Pons (tissue), 1 donor: ENCODE results near the gene SPG11.
A peak's percentile ranks its signal among the peaks of the same experiment; 100 is the strongest.
"Not testable (repeated sequence)": the region's sequence is repeated elsewhere in the genome, so short reads cannot be mapped to it uniquely, and the experiment has no call there.

ENCODE experiments used
- DNase-seq: peaks from one replicate; pipeline ENCODE4 v3.0.0-alpha.2; 2016; ENCODE audit warnings: low spot score

Gene SPG11, protein sequence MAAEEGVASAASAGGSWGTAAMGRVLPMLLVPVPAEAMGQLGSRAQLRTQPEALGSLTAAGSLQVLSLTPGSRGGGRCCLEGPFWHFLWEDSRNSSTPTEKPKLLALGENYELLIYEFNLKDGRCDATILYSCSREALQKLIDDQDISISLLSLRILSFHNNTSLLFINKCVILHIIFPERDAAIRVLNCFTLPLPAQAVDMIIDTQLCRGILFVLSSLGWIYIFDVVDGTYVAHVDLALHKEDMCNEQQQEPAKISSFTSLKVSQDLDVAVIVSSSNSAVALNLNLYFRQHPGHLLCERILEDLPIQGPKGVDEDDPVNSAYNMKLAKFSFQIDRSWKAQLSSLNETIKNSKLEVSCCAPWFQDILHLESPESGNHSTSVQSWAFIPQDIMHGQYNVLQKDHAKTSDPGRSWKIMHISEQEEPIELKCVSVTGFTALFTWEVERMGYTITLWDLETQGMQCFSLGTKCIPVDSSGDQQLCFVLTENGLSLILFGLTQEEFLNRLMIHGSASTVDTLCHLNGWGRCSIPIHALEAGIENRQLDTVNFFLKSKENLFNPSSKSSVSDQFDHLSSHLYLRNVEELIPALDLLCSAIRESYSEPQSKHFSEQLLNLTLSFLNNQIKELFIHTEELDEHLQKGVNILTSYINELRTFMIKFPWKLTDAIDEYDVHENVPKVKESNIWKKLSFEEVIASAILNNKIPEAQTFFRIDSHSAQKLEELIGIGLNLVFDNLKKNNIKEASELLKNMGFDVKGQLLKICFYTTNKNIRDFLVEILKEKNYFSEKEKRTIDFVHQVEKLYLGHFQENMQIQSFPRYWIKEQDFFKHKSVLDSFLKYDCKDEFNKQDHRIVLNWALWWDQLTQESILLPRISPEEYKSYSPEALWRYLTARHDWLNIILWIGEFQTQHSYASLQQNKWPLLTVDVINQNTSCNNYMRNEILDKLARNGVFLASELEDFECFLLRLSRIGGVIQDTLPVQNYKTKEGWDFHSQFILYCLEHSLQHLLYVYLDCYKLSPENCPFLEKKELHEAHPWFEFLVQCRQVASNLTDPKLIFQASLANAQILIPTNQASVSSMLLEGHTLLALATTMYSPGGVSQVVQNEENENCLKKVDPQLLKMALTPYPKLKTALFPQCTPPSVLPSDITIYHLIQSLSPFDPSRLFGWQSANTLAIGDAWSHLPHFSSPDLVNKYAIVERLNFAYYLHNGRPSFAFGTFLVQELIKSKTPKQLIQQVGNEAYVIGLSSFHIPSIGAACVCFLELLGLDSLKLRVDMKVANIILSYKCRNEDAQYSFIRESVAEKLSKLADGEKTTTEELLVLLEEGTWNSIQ (N-terminal part only)

DNA sequence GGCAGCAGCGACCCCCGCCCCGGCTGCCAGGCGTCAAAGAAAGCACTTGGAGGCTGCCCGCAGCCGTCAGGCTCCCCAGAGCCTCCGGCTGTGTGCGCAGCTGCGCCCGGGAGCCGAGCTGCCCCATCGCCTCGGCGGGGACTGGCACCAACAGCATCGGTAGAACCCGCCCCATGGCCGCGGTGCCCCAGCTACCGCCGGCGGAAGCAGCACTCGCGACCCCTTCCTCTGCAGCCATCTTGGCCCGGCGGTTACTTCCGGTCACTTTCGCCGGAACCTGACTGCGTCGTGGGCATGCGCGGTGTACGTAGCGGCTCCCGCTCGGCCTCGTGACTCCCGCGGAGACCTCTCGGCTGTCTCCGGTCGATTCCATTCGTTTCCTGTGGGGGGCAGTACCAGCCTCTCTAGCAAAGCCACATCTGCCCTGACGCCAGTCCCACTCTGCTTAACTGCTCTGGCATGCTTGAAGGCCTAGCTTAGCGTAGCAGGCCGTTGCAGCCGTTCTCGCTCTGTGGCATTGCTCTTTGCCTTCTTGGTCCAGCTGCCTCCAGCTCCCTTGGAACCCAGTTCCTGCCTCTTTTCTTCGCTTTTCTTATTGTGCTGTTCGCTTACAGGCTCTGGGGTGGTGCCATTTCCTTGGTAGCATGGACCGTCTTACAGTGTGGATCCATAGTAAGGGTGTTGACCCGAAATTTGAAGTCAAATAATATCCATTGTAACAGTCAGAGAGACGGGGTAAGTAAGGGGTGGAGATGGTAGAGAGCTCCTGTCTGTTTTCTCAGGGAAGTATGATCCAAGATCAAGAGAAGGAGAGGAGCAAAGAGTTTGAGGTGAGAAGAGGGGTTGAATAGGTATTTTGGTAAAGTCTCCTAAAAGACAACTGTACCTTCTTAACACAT, at the start of gene SPG11:
SPG11 (minus strand) TSS at position 253 of the 899 bp plus-strand sequence; CDS start at position 238, 15 bp downstream.
- DNase-seq = peak; percentile 98

DNA sequence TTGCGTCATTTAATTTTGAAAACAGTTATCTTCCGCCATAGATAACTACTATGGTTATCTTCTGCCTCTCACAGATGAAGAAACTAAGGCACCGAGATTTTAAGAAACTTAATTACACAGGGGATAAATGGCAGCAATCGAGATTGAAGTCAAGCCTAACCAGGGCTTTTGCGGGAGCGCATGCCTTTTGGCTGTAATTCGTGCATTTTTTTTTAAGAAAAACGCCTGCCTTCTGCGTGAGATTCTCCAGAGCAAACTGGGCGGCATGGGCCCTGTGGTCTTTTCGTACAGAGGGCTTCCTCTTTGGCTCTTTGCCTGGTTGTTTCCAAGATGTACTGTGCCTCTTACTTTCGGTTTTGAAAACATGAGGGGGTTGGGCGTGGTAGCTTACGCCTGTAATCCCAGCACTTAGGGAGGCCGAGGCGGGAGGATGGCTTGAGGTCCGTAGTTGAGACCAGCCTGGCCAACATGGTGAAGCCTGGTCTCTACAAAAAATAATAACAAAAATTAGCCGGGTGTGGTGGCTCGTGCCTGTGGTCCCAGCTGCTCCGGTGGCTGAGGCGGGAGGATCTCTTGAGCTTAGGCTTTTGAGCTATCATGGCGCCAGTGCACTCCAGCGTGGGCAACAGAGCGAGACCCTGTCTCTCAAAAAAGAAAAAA, 49.0 kb upstream of the SPG11 start:
- DNase-seq = peak; percentile 82

DNA sequence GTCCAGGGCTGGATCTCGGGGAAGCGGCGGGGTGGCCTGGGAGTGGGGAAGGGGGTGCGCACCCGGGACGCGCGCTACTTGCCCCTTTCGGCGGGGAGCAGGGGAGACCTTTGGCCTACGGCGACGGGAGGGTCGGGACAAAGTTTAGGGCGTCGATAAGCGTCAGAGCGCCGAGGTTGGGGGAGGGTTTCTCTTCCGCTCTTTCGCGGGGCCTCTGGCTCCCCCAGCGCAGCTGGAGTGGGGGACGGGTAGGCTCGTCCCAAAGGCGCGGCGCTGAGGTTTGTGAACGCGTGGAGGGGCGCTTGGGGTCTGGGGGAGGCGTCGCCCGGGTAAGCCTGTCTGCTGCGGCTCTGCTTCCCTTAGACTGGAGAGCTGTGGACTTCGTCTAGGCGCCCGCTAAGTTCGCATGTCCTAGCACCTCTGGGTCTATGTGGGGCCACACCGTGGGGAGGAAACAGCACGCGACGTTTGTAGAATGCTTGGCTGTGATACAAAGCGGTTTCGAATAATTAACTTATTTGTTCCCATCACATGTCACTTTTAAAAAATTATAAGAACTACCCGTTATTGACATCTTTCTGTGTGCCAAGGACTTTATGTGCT, 48.4 kb upstream of the SPG11 start:
- peak; percentile 49 for DNase-seq

DNA sequence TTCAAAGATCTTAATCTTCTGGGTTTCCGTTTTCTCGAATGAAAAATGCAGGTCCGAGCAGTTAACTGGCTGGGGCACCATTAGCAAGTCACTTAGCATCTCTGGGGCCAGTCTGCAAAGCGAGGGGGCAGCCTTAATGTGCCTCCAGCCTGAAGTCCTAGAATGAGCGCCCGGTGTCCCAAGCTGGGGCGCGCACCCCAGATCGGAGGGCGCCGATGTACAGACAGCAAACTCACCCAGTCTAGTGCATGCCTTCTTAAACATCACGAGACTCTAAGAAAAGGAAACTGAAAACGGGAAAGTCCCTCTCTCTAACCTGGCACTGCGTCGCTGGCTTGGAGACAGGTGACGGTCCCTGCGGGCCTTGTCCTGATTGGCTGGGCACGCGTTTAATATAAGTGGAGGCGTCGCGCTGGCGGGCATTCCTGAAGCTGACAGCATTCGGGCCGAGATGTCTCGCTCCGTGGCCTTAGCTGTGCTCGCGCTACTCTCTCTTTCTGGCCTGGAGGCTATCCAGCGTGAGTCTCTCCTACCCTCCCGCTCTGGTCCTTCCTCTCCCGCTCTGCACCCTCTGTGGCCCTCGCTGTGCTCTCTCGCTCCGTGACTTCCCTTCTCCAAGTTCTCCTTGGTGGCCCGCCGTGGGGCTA, 47.8 kb upstream of the SPG11 start, which contains the start of the genes B2M and PATL2:
B2M (plus strand) TSS at position 422 of the 647 bp plus-strand sequence; CDS start at position 452, 30 bp downstream.
PATL2 (minus strand) TSS at position 228 of the 647 bp plus-strand sequence. CDS start 34,833 bp downstream, outside the sequence.
- DNase-seq = peak; percentile 98

DNA sequence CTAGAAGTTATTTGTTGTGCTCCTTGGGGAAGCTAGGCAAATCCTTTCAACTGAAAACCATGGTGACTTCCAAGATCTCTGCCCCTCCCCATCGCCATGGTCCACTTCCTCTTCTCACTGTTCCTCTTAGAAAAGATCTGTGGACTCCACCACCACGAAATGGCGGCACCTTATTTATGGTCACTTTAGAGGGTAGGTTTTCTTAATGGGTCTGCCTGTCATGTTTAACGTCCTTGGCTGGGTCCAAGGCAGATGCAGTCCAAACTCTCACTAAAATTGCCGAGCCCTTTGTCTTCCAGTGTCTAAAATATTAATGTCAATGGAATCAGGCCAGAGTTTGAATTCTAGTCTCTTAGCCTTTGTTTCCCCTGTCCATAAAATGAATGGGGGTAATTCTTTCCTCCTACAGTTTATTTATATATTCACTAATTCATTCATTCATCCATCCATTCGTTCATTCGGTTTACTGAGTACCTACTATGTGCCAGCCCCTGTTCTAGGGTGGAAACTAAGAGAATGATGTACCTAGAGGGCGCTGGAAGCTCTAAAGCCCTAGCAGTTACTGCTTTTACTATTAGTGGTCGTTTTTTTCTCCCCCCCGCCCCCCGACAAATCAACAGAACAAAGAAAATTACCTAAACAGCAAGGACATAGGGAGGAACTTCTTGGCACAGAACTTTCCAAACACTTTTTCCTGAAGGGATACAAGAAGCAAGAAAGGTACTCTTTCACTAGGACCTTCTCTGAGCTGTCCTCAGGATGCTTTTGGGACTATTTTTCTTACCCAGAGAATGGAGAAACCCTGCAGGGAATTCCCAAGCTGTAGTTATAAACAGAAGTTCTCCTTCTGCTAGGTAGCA, 47.0 kb upstream of the SPG11 start:
- peak; percentile 69 for DNase-seq

DNA sequence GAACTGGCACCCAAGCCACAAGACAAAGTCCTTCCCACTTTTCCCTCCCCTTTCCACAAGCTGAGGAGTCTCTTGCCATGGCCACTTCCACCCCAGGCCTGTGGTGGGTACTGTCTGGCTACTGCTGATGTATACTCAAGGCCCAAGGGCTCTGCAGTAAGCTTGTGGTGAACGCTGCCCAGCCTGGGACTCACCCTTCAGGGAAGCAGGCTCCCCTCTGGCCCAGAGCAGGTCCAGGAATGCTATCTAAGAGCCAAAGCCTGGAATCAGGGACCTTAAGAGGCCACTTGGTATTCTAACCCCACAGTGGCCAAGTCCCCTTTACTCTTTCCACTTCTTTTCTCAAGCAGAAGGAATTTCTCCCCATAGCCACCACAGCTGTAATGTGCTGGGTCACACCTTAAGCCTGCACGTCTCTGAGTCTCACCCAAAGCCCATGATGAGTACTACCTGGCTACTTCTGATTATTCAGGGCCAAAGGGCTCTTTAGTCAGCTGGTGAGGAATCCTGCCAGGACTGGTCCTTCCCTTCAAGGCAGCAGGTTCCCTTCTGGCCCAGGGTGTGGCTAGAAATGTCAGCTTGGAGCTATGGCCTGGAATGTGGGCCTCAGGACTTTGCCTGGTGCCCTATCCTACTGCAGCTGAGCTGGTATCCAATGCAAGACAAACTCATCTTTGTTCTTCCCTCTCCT, 43.6 kb upstream of the SPG11 start:
- no peak for DNase-seq

DNA sequence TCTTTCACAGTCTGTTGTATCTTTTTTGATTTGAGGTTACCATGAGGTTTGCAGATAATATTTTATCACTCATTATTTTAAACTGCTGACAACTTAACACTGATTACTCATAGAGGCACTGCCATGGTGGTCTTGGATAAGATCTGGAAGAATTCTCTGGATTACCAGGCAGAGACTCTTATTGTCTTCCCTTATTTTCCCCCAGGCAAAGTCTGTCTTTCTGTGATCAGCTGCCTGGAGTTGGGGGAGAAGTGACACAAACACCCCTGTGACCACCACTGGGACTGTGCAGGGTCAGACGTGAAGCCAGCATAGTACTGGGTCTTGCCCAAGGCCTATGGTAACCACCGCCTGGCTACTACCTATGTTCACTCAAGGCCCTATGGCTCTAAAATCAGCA, 42.9 kb upstream of the SPG11 start:
- no peak for DNase-seq

DNA sequence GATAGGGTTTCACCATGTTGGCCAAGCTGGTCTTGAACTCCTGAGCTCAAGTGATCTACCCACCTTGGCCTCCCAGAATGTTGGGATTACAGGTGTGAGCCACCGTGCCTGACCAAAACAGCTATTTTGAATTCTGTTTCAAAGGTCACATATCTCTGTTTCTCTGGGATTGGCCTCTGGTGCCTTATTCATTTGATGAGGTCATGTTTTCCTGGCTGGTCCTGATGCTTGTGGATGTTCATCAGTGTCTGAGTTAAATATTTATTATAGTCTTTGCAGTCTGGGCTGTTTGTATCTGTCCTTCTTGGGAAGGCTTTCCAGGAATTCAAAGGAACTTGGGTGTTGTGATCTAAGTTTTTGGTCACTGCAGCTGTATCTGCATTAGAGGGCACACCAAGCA, 42.5 kb upstream of the SPG11 start:
- no peak for DNase-seq

DNA sequence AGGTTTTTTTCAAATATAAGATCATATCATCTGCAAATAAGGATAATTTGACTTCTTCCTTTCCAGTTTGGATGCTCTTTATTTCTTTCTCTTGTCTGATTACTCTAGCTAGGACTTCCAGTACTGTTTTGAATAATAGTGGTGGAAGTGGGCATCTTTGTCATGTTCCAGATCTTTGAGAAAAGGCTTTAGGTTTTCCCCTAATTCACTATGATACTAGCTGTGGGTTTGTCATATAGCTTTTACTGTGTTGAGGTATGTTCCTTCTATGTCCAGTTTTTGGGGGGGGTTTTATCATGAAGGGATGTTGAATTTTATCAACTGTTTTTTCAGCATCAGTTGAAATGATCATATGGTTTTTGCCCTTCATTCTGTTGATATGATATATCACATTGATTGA, 37.2 kb upstream of the SPG11 start:
- DNase-seq = not testable (repeated sequence)

DNA sequence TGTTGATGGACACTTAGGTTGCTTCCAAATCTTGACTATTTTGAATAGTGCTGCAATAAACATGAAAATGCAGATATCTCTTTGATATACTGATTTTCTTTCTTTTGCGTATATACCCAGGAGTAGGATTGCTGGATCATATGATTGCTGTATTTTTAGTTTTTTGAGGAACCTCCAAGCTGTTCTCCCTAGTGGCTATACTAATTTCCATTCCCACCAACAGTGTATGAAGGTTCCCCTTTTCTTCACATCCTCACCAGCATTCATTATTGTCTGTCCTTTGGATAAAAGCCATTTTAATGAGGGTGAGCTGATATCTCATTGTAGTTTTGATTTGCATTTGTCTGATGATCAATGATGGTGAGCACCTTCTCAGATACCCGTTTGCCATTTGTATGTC, 35.2 kb upstream of the SPG11 start:
- DNase-seq = no peak

DNA sequence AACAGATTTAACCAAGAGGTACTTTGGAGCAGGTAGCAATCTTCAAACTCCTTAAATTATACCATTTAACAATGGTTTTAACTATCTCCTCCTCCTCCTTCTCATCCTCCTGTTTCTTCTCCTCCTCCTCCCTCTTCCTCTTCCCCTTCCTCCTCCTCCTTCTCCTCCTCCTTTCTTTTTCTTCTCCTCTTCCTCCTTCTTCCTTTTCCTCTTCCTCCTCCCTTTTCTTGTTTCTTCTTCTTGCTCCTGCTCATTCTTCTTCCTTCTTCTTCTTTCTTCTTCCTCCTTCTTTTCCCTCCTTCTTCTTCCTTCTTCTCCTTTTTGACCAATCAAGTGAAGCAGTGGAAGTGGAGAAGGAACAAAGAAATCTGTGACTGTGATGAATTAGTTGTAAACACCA, 33.6 kb upstream of the SPG11 start:
- no peak for DNase-seq

DNA sequence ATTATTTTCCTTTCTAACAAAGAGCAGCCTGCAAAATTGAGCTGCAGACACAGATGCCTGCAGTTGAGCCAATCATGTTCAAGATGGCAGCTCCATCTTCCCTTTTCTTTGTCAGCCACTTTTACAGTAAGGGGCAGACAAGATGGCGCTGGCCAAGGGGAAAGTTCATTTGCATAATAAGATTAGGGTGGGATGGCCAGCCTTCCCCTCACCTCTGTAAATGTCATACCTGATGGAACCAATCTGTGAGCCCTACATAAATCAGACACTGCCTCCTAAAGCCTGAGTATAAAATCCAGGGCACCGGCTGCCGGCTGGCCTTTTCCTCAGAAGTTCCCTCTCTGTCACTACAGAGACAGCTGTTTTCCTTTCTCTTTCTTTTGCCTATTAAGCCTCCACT, 31.8 kb upstream of the SPG11 start:
- no peak for DNase-seq

DNA sequence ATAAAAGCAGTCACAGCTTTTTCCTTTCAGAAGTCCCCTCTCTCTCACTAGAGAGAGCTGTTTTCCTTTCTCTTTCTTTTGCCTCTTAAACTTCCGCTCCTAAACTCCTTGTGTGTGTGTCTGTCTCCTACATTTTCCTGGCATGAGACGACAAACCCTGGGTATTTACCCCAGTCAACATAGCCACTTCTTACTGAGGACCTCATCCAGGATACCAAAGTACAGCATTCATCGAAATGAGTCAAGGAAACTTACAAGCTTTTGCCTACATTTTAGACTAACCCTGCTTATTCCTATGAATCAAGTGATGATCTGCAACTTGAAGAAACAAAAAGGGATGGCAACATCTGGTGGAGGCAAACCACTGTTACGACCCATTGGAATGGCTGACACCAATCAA, 31.0 kb upstream of the SPG11 start:
- no peak for DNase-seq

DNA sequence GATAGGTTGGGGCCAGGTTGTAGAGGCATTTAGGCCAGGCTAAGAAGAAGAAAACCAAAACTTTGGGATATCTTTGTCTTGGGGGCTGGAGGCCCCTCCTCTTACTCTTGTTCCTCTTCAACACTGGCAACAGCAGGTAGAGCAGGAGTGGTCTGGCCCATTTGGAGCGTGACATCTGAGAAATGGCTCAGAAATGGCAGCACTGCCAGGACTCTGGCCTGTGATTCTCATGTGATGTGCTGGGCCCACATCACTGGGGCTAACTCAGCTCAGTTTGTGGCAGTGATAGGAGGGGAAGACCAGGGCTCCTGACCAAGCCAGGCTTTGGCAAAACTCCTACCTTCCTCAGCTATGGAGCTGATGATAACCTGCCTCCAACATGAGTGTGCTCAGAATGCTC, 29.2 kb upstream of the SPG11 start:
- no peak for DNase-seq

DNA sequence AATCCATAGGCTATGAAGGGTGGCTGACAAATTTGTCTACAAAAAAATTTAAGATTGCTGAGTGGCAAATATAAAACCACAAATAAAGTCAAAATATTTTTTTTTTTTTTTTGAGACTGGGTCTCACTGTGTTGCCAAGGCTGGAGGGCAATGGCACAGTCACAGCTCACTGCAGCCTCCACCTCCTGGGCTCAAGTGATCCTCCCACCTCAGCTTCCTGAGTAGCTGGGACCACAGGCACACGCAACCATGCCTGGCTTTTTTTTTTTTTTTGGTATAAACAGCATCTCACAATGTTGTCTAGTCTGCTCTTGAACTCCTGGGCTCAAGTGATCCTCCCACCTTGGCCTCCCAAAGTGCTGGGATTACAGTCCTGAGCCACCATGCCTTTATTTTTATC, 26.8 kb upstream of the SPG11 start:
- not testable (repeated sequence) for DNase-seq

DNA sequence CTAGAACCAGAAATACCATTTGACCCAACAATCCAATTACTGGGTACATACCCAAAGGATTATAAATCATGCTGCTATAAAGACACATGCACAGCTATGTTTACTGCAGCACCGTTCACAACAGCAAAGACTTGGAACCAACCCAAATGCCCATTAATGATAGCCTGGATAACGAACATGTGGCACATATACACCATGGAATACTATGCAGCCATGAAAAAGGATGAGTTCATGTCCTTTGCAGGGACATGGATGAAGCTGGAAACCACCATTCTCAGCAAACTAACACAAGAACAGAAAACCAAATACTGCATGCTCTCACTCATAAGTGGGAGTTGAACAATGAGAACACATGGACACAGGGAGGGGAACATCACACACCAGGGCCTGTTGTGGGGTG, 25.9 kb upstream of the SPG11 start:
- not testable (repeated sequence) for DNase-seq

DNA sequence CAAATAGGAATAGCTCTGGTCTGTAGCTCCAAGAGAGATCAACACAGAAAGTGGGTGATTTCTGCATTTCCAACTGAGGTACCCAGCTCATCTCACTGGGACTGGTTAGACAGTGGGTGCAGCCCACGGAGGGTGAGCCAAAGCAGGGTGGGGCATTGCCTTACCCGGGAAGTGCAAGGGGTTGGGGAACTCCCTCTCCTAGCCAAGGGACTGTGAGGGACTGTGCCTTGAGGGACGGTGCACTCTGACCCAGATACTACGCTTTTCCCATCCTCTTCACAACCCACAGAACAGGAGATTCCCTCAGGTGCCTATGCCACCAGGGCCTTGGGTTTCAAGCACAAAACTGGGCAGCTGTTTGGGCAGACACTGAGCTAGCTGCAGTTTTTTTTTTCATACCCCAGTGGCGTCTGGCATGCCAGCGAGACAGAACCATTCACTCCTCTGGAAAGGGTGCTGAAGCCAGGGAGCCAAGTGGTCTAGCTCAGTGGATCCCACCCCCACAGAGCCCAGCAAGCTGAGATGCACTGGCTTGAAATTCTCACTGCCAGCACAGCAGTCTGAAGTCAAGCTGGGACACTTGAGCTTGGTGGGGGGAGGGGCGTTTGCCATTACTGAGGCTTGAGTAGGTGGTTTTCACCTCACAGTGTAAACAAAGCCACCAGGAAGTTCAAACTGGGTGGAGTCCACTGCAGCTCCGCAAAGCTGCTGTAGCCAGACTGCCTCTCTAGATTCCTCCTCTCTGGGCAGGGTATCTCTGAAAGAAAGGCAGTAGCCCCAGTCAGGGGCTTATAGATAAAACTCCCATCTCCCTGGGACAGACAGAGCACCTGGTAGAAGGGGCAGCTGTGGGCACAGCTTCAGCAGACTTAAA, 19.6 kb upstream of the SPG11 start:
- DNase-seq = not testable (repeated sequence)
